ENCODE data around the gene ADAMTS2.

GRCh38 chr5:179373961-179374505 is 28.8 kb upstream of the ADAMTS2 start:
- TF ChIP-seq CTCF (IDR thresholded peaks at IDR 0.05; ENCODE audit: insufficient read depth, low read length, poor library complexity, severe bottlenecking) (no peak), EZH2phosphoT487 (conservative IDR thresholded peaks at IDR 0.05; ENCODE audit: low read length) (no peak)
